WTC11 (cell line): ENCODE results near the gene APOL2.

Source experiments
- AFF4 ChIP-seq: sonication (generic); formaldehyde crosslinking; IDR thresholded peaks from 2 replicates; pipeline ENCODE4 v1.8.1; 2023; ENCODE audit warnings: mild to moderate bottlenecking, missing genetic modification reagents, borderline replicate concordance
- CDX4 ChIP-seq: fragments of 250-450 bp; sonication (Bioruptor Pico); IDR thresholded peaks from 2 replicates; pipeline ENCODE4 v1.9.0; 2021; ENCODE audit warnings: moderate library complexity, mild to moderate bottlenecking, inconsistent platforms, borderline replicate concordance
- CTCF ChIP-seq: fragments of 200-600 bp; IDR thresholded peaks from 2 replicates; pipeline ENCODE4 v1.8.0; 2022; ENCODE audit warnings: antibody characterized with exemption
- ELF4 ChIP-seq: sonication (generic); formaldehyde crosslinking; IDR thresholded peaks from 2 replicates; pipeline ENCODE4 v1.8.1; 2022; ENCODE audit warnings: low read depth, mild to moderate bottlenecking, moderate library complexity, missing genetic modification reagents
- ESRRA ChIP-seq: sonication (generic); formaldehyde crosslinking; IDR thresholded peaks from 2 replicates; pipeline ENCODE4 v1.8.1; 2022; ENCODE audit warnings: mild to moderate bottlenecking, missing genetic modification reagents, borderline replicate concordance
- FOXK1 ChIP-seq: sonication (generic); formaldehyde crosslinking; IDR thresholded peaks from 2 replicates; pipeline ENCODE4 v1.8.0; 2022; ENCODE audit warnings: mild to moderate bottlenecking, moderate library complexity, missing genetic modification reagents
- KAT7 ChIP-seq: sonication (generic); formaldehyde crosslinking; IDR thresholded peaks from 2 replicates; pipeline ENCODE4 v1.8.1; 2023; ENCODE audit warnings: missing genetic modification reagents, mild to moderate bottlenecking, borderline replicate concordance
- MYBL2 ChIP-seq: sonication (generic); formaldehyde crosslinking; IDR thresholded peaks from 2 replicates; pipeline ENCODE4 v1.8.1; 2023; ENCODE audit warnings: mild to moderate bottlenecking, moderate library complexity, missing genetic modification reagents
- PREB ChIP-seq: sonication (generic); formaldehyde crosslinking; IDR thresholded peaks from 2 replicates; pipeline ENCODE4 v1.8.1; 2022; ENCODE audit warnings: mild to moderate bottlenecking, missing genetic modification reagents, moderate library complexity, borderline replicate concordance
- RELA ChIP-seq: sonication (generic); formaldehyde crosslinking; IDR thresholded peaks from 2 replicates; pipeline ENCODE4 v1.8.1; 2022; ENCODE audit warnings: missing genetic modification reagents, mild to moderate bottlenecking, borderline replicate concordance
- TCF7 ChIP-seq: sonication (generic); formaldehyde crosslinking; IDR thresholded peaks from 2 replicates; pipeline ENCODE4 v1.8.0; 2022; ENCODE audit warnings: mild to moderate bottlenecking, low read depth, missing genetic modification reagents, moderate library complexity
- ZNF263 ChIP-seq: sonication (generic); formaldehyde crosslinking; IDR thresholded peaks from 2 replicates; pipeline ENCODE4 v1.8.1; 2022; ENCODE audit warnings: low read depth, mild to moderate bottlenecking, moderate library complexity, missing genetic modification reagents
- ZNF416 ChIP-seq: fragments of 250-450 bp; sonication (Bioruptor Pico); IDR thresholded peaks from 2 replicates; pipeline ENCODE4 v1.9.0; 2021; ENCODE audit warnings: mild to moderate bottlenecking, inconsistent platforms
- TF ChIP-seq, protein P1 (sequence below): sonication (generic); formaldehyde crosslinking; IDR thresholded peaks from 2 replicates; pipeline ENCODE4 v1.8.0; 2023; ENCODE audit warnings: missing genetic modification reagents

- TF ChIP-seq ELF4 (CRISPR knock-in tag) (no peak), PREB (no peak), KAT7 (CRISPR knock-in tag) (no peak), CTCF (no peak), RELA (CRISPR knock-in tag) (no peak), TCF7 (CRISPR knock-in tag) (no peak), MYBL2 (no peak), AFF4 (CRISPR knock-in tag) (no peak), ZNF416 (CRISPR knock-in tag) (no peak), ESRRA (CRISPR knock-in tag) (no peak), ZNF263 (CRISPR knock-in tag) (no peak), FOXK1 (no peak), CDX4 (CRISPR knock-in tag) (no peak)
- TF ChIP-seq, protein P1, sequence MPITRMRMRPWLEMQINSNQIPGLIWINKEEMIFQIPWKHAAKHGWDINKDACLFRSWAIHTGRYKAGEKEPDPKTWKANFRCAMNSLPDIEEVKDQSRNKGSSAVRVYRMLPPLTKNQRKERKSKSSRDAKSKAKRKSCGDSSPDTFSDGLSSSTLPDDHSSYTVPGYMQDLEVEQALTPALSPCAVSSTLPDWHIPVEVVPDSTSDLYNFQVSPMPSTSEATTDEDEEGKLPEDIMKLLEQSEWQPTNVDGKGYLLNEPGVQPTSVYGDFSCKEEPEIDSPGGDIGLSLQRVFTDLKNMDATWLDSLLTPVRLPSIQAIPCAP (CRISPR knock-in tag): no peak
Measured at GRCh38 chr22:36247955-36248354, 8.6 kb upstream of the APOL2 start.
